HepG2 (cell line): ENCODE data around the gene HADH. TPM values are rescaled to one million over a fixed set of nuclear protein-coding genes. Genes with fewer than 3 reads are reported as not detected.
"Not testable (repeated sequence)": the region's sequence is repeated elsewhere in the genome, so short reads cannot be mapped to it uniquely, and the experiment has no call there.

Experiments
- ATAC-seq: fragments of 200-7000 bp; cut with Tn5 transposase; 3 replicates; pipeline ENCODE4 v1.9.1; 2020; ENCODE audit warnings: mild to moderate bottlenecking, moderate library complexity
- BruUV-seq: library from RNA; stranded (reverse); fragments of 400-500 nt; replicated peaks from 2 replicates; lab custom pipeline; 2021; lab: Mats Ljungman, UMichigan
- CTCF ChIA-PET: fragments of 300-600 bp; formaldehyde crosslinking; extraction: SDS; loops from one replicate; lab custom pipeline; 2021; ENCODE audit warnings: low total read pairs, inconsistent platforms, low intra/inter-chr PET ratio; lab: Yijun Ruan, JAX
- POLR2A ChIA-PET: fragments of 350-600 bp; sonication (Branson Sonifier 250); formaldehyde crosslinking; loops from one replicate; lab custom pipeline; 2020; ENCODE audit warnings: antibody characterized with exemption, inconsistent platforms; lab: Yijun Ruan, JAX
- DNase-seq: peaks from one replicate; pipeline ENCODE4 v3.0.0-alpha.2; 2015; ENCODE audit warnings: low spot score
- FAIRE-seq: peaks from 3 replicates; lab custom pipeline; 2011; peaks lifted over from hg19 to GRCh38; lab: Jason Lieb, UNC
- H2AFZ ChIP-seq: one replicate; pipeline ENCODE4 v1.6.1; 2011; ENCODE audit warnings: low read length, inconsistent platforms
- H3K27ac ChIP-seq: fragments of 300-600 bp; 3 replicates; pipeline ENCODE4 v1.8.0; 2011; ENCODE audit warnings: mixed run types, mild to moderate bottlenecking, mixed read lengths, low read length, inconsistent platforms; ENCODE audit not compliant: insufficient read depth; ENCODE audit errors: extremely low read length
- H3K27me3 ChIP-seq, 2 experiments: fragments of 200-600 bp in 1 of 2; 2 replicates in 1 of 2; 3 replicates in 1 of 2; pipeline versions ENCODE4 v1.6.0 to v1.8.0; 2011; ENCODE audit warnings: low read length in 2 of 2, mild to moderate bottlenecking in 2 of 2, moderate library complexity in 2 of 2, inconsistent platforms in 1 of 2; ENCODE audit not compliant: insufficient read depth in 2 of 2, control insufficient read depth in 1 of 2
- H3K36me3 ChIP-seq, 2 experiments: fragments of 200-600 bp in 1 of 2; replicated peaks in 1 of 2; 2 replicates in 1 of 2; 3 replicates in 1 of 2; pipeline versions ENCODE4 v1.5.1 to v1.8.0; 2011; ENCODE audit warnings: low read length in 2 of 2, inconsistent platforms in 1 of 2; ENCODE audit not compliant: insufficient read depth in 2 of 2, control insufficient read depth in 1 of 2
- H3K4me1 ChIP-seq: 2 replicates; pipeline ENCODE4 v1.5.1; 2012; ENCODE audit warnings: low read length, inconsistent platforms; ENCODE audit not compliant: insufficient read depth
- H3K4me2 ChIP-seq: 2 replicates; pipeline ENCODE4 v1.6.0; 2011; ENCODE audit warnings: low read depth, low read length, inconsistent platforms
- H3K4me3 ChIP-seq, 3 experiments: fragments of 200-600 bp in 1 of 3; sonication (generic), shearing (Covaris generic) in 1 of 3; replicated peaks in 1 of 3; 2 replicates each; pipeline ENCODE4 v1.5.1; 2011 to 2016; ENCODE audit warnings: low read length in 3 of 3, inconsistent platforms in 2 of 3, low read depth in 2 of 3, mild to moderate bottlenecking in 2 of 3, control low read depth in 1 of 3, mixed read lengths in 1 of 3; ENCODE audit not compliant: insufficient read depth in 1 of 3
- H3K79me2 ChIP-seq: one replicate; pipeline ENCODE4 v1.6.1; 2011; ENCODE audit warnings: low read length, inconsistent platforms; ENCODE audit not compliant: insufficient read depth
- H3K9ac ChIP-seq: 2 replicates; pipeline ENCODE4 v1.6.0; 2011; ENCODE audit warnings: mild to moderate bottlenecking, low read depth, low read length, inconsistent platforms; ENCODE audit not compliant: insufficient read depth
- H3K9me3 ChIP-seq: 2 replicates; pipeline ENCODE4 v1.5.1; 2012; ENCODE audit warnings: mild to moderate bottlenecking, low read length
- H4K20me1 ChIP-seq: 2 replicates; pipeline ENCODE4 v1.6.0; 2011; ENCODE audit warnings: inconsistent platforms, mild to moderate bottlenecking, low read length, moderate library complexity; ENCODE audit not compliant: insufficient read depth
- ARHGAP35 ChIP-seq: sonication (generic); formaldehyde crosslinking; IDR thresholded peaks from 2 replicates; pipeline ENCODE4 v1.9.0; 2022; ENCODE audit warnings: mild to moderate bottlenecking, inconsistent platforms, moderate library complexity, missing genetic modification reagents, borderline replicate concordance
- CBX1 ChIP-seq: IDR thresholded peaks from one replicate; pipeline ENCODE4 v1.6.1; 2016; ENCODE audit warnings: antibody characterized with exemption, low read depth
- DMAP1 ChIP-seq: IDR thresholded peaks from 2 replicates; pipeline ENCODE4 v1.6.1; 2016
- EZH2 ChIP-seq: conservative IDR thresholded peaks from 2 replicates; pipeline ENCODE4 v1.6.1; 2012; ENCODE audit warnings: mild to moderate bottlenecking, low read depth, low read length, moderate library complexity
- RBAK ChIP-seq: sonication (generic); formaldehyde crosslinking; IDR thresholded peaks from 2 replicates; pipeline ENCODE4 v1.5.1; 2020; ENCODE audit warnings: mild to moderate bottlenecking, missing genetic modification reagents
- RFX3 ChIP-seq: IDR thresholded peaks from 2 replicates; pipeline ENCODE4 v1.6.1; 2016; ENCODE audit warnings: missing biosample characterization, missing genetic modification reagents
- ZNF569 ChIP-seq: sonication (generic); formaldehyde crosslinking; IDR thresholded peaks from 2 replicates; pipeline ENCODE4 v1.5.0; 2020; ENCODE audit warnings: mild to moderate bottlenecking, missing genetic modification reagents, moderate library complexity, borderline replicate concordance
- WGBS: methylation state at CpG from one replicate; pipeline ENCODE4 v1.1.6; 2017; ENCODE audit warnings: low lambda C conversion rate; 5-methylcytosine and 5-hydroxymethylcytosine counted together
- in situ Hi-C: cut with HindIII; loops from 2 replicates; pipeline ENCODE4 v1.10.0; 2017; ENCODE audit warnings: low pct_unique_long_range_greater_than_20kb; ENCODE audit not compliant: extremely low pct_ligation_motif_present
- intact Hi-C: fragments of 100-400 bp; cut with micrococcal nuclease; formaldehyde crosslinking; loops from one replicate; pipeline ENCODE4 v1.10.0; 2022; ENCODE audit not compliant: unreplicated experiment
- polyA plus RNA-seq, 8 experiments: library from polyadenylated mRNA; depleted of rRNA in 3 of 8; stranded (reverse) in 7 of 8; unstranded in 1 of 8; fragments of >200 nt; fragmentation: Illumina TruSeq in 4 of 8; extraction: Trizol in 4 of 8; gene quantifications; 2 replicates each; pipeline versions ENCODE4 v1.2.1 to v1.2.3, GENCODE V29; 2011 to 2016; ENCODE audit warnings: low read depth in 4 of 8, missing spikeins in 1 of 8, mixed read lengths in 1 of 8; ENCODE audit not compliant: insufficient read depth in 1 of 8
- total RNA-seq, 5 experiments: library from RNA; depleted of rRNA; stranded (reverse); fragments of >200 nt; fragmentation: Illumina TruSeq; extraction: Trizol; gene quantifications; 2 replicates each; pipeline ENCODE4 v1.2.3, GENCODE V29; 2016; ENCODE audit warnings: low read depth in 1 of 5
- TF ChIP-seq, protein P1 (sequence below): sonication (generic); formaldehyde crosslinking; IDR thresholded peaks from 2 replicates; pipeline ENCODE4 v1.8.1; 2022; ENCODE audit warnings: mild to moderate bottlenecking, missing genetic modification reagents

HADH gene
- total and polyA plus RNA-seq, 2 of the 13 experiments (the other 11 are each of a cell fraction or from before 2014, with no cell fraction given): 29.6 to 33.9 TPM

DNA sequence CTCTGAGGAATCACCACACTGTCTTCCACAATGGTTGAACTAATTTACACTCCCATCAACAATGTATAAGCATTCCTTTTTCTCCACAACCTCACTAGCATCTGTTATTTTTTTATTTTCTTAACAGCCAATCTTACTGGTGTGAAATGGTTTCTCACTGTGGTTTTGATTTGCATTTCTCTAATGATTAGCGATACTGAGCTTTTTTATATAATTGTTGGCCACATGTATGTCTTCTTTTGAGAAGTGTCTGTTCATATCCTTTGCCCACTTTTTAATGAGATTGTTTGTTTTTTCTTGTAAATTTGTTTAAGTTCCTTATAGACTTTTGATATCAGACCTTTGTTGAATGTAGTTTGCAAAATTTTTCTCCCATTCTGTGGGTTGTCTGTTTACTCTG, 21.8 kb upstream of the HADH start:
- in situ Hi-C loops, H3K4me3 ChIP-seq, H4K20me1 ChIP-seq, CTCF ChIA-PET, H3K9me3 ChIP-seq, H3K9ac ChIP-seq, ATAC-seq, H2AFZ ChIP-seq, H3K27me3 ChIP-seq, H3K79me2 ChIP-seq, BruUV-seq, H3K36me3 ChIP-seq, POLR2A ChIA-PET, H3K4me2 ChIP-seq, H3K27ac ChIP-seq, FAIRE-seq, H3K4me1 ChIP-seq, DNase-seq, intact Hi-C loops: not testable (repeated sequence)
- 92% methylated on average over 1 of the region's 1 CpG for WGBS

DNA sequence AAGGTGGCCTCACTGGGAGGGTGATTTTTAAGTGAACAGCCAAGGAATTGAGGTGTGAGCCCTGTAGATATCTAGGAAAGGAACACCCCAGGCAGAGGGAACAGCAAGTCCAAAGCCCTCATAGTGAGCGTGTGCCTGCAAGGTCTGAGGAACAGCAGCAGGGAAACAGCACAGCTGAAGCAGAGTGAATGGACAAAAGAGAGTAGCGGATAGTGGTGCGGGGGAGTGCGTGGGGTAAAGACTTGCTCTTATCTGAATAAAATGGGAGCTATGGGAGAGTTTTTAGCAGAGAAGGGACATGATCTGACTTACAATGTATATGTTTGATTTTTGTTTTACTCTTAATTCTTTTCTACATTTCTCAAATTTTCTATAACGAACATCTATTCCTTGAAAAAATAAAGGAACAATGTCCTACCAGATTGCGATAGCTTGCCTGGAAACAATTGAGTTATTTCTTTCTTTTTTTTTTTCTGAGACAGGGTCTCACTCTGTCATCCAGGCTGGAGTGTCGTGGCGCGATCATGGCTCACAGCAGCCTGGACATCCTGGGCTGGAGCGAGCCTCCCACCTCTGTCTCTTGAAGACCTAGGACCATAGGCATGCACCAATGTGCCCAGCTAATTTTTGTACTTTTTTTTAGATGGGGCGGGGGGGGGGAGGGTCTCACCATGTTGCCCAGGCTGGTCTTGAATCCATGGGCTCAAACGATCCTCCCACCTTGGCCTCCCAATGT, 19.5 kb upstream of the HADH start:
- Histone ChIP-seq H3K4me1 (no peaks in the 10 kb centered on the region), H3K4me2 (no peak overlapping the region), H3K36me3 (no peaks in the 10 kb centered on the region), H3K4me3 (no peak overlapping the region), H3K79me2 (no peaks in the 10 kb centered on the region)
- in situ Hi-C loops: no loop called here
- DNase-seq: no peak
- TF ChIP-seq CBX1: no peak
- no peak for TF ChIP-seq ZNF569
- no peak for TF ChIP-seq EZH2
- TF ChIP-seq RBAK (CRISPR knock-in tag): no peak
- TF ChIP-seq, protein P1, sequence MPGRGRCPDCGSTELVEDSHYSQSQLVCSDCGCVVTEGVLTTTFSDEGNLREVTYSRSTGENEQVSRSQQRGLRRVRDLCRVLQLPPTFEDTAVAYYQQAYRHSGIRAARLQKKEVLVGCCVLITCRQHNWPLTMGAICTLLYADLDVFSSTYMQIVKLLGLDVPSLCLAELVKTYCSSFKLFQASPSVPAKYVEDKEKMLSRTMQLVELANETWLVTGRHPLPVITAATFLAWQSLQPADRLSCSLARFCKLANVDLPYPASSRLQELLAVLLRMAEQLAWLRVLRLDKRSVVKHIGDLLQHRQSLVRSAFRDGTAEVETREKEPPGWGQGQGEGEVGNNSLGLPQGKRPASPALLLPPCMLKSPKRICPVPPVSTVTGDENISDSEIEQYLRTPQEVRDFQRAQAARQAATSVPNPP (CRISPR knock-in tag): no peak
- TF ChIP-seq DMAP1 (CRISPR knock-in tag): no peak
- no peak for TF ChIP-seq ARHGAP35
- TF ChIP-seq RFX3 (CRISPR knock-in tag): no peak
- TF ChIP-seq, all 625 proteins: peak for 0
- CTCF ChIA-PET: no interaction called here
- intact Hi-C loops: no loop called here
- Histone ChIP-seq H3K27me3 (no peaks in the 10 kb centered on the region), H3K27ac (no peak overlapping the region), H3K9me3 (peaks cover 5% of the 10 kb centered on the region; the same call in 1 of the 2 replicates), H4K20me1 (no peaks in the 10 kb centered on the region), H2AFZ (no peak overlapping the region), H3K9ac (no peak overlapping the region)
- BruUV-seq: no TSS peak
- POLR2A ChIA-PET: no interaction called here
- ATAC-seq (no peak), FAIRE-seq (no peak)
- WGBS: 92% methylated on average over 12 of the region's 12 CpGs
